Measurements from ENCODE around the gene SKA1. TPM values are rescaled to one million over a fixed set of nuclear protein-coding genes. Genes with fewer than 3 reads are reported as not detected.
A peak's percentile ranks its signal among the peaks of the same experiment; 100 is the strongest.

The SKA1 gene
- total RNA-seq, 1 donor from 2014 or later, result 0.44 TPM

DNA sequence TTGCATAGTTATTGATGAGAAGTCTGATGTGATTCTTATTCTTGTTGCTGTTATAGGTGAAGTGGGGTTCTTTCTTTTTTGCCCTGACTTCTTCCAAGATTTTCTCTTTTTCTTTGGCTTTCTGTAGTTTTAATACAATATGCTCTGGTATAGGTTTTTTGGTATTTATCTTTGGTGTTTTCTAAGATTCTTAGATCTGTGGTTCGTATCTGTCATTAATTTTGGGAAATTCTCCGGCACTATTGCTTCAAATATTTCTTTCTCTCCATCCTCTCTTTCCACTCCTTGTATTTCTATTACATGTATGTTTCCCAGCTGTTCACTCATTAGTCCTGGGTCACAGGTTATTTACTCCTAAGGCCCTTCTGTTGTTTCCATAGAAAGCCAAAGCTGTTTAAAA, 43.8 kb downstream of the SKA1 start:
- TF ChIP-seq, protein P1, sequence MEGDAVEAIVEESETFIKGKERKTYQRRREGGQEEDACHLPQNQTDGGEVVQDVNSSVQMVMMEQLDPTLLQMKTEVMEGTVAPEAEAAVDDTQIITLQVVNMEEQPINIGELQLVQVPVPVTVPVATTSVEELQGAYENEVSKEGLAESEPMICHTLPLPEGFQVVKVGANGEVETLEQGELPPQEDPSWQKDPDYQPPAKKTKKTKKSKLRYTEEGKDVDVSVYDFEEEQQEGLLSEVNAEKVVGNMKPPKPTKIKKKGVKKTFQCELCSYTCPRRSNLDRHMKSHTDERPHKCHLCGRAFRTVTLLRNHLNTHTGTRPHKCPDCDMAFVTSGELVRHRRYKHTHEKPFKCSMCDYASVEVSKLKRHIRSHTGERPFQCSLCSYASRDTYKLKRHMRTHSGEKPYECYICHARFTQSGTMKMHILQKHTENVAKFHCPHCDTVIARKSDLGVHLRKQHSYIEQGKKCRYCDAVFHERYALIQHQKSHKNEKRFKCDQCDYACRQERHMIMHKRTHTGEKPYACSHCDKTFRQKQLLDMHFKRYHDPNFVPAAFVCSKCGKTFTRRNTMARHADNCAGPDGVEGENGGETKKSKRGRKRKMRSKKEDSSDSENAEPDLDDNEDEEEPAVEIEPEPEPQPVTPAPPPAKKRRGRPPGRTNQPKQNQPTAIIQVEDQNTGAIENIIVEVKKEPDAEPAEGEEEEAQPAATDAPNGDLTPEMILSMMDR (IDR thresholded peaks at IDR 0.05; ENCODE audit: borderline replicate concordance), result no peak
- no peak for DNase-seq
- intact Hi-C loops (cut with micrococcal nuclease), result no loop called here
- Histone ChIP-seq H3K4me1 (peaks cover 19% of the 10 kb centered on the region), H3K27me3 (ENCODE audit: low read depth) (no peaks in the 10 kb centered on the region), H3K36me3 (no peaks in the 10 kb centered on the region), H3K9me3 (replicated peaks) (peaks cover 21% of the 10 kb centered on the region), H3K4me3 (no peak overlapping the region), H3K27ac (replicated peaks) (no peak overlapping the region)

DNA sequence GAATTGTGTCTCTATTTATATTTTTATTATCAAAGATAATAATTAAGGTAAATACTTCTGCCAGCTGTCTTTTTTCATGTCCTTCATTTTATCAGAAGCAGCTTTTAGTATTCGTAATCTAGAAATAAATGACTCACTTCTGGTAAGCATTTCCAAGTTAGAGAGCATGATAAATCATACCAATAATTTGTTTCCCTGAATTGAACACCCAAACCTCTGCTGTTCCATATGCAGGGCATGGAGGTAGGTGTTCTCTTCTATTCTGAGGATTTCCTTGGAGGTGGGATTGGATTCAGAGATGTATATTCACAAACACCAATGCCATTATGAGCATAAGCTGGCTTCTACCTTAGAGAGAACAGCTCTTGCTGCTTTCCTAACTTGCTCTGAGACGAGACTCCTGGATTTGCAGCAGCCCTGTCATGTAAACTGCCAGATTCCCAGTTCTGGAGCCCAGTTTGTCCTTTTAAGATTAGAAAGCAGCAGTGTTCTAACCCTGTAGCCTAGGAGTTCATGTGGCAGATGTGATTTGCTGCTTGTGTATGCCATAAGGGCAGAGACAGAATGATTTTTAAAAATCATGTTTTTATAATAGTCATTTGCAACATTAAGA, 47.5 kb downstream of the SKA1 start:
- TF ChIP-seq, protein P1 (IDR thresholded peaks at IDR 0.05; ENCODE audit: borderline replicate concordance), result no peak
- peaks cover 20% of the 10 kb centered on the region for H3K4me1 ChIP-seq
- no peak overlapping the region for H3K4me3 ChIP-seq
- peak overlapping the region; percentile 53 for H3K27ac ChIP-seq (replicated peaks)
- H3K36me3 ChIP-seq, result no peaks in the 10 kb centered on the region
- DNase-seq, result no peak
- H3K9me3 ChIP-seq (replicated peaks), result peaks cover 38% of the 10 kb centered on the region
- intact Hi-C loops (cut with micrococcal nuclease), result no loop called here
- H3K27me3 ChIP-seq (ENCODE audit: low read depth), result no peaks in the 10 kb centered on the region

GRCh38 chr18:50424877-50425690, 50.2 kb downstream of the SKA1 start:
- H3K9me3 ChIP-seq (replicated peaks), result peaks cover 16% of the 10 kb centered on the region
- peak; percentile 53 for DNase-seq
- intact Hi-C loops (cut with micrococcal nuclease), result no loop called here
- H3K36me3 ChIP-seq, result no peaks in the 10 kb centered on the region
- TF ChIP-seq, protein P1 (IDR thresholded peaks at IDR 0.05; ENCODE audit: borderline replicate concordance), result no peak
- peaks cover 20% of the 10 kb centered on the region for H3K4me1 ChIP-seq
- H3K27me3 ChIP-seq (ENCODE audit: low read depth), result no peaks in the 10 kb centered on the region
- no peak overlapping the region for H3K4me3 ChIP-seq
- peak overlapping the region; percentile 80 for H3K27ac ChIP-seq (replicated peaks)

DNA sequence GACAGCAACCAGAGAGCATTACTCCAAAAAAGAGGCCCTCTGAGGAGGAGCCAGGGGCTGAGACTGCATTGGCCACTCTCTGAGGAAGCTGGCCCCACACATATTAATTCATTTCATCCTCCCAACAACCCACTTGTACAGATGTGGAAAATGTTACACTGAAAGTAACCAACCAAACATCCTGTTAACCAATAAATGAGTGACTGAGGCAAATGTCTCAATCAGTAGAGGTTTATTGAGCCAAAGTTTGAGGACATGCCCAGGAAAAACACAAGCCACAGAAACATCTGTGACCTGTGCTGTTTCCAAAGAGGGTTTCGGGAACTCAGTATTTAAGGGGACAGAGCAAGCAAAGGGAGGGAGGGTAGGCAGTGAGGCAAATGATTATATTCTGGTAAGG, 53.0 kb downstream of the SKA1 start:
- Histone ChIP-seq H3K27me3 (ENCODE audit: low read depth) (no peaks in the 10 kb centered on the region), H3K27ac (replicated peaks) (no peak overlapping the region), H3K36me3 (no peaks in the 10 kb centered on the region), H3K4me3 (no peak overlapping the region), H3K9me3 (replicated peaks) (peaks cover 16% of the 10 kb centered on the region), H3K4me1 (peaks cover 9% of the 10 kb centered on the region)
- TF ChIP-seq, protein P1 (IDR thresholded peaks at IDR 0.05; ENCODE audit: borderline replicate concordance), result no peak
- no peak for DNase-seq
- intact Hi-C loops (cut with micrococcal nuclease), result no loop called here

GRCh38 chr18:50428531-50429206, 53.8 kb downstream of the SKA1 start:
- H3K4me1 ChIP-seq, result peaks cover under 1% of the 10 kb centered on the region
- TF ChIP-seq, protein P1 (IDR thresholded peaks at IDR 0.05; ENCODE audit: borderline replicate concordance), result no peak
- H3K9me3 ChIP-seq (replicated peaks), result peaks cover 16% of the 10 kb centered on the region
- intact Hi-C loops (cut with micrococcal nuclease), result no loop called here
- no peaks in the 10 kb centered on the region for H3K36me3 ChIP-seq
- no peak overlapping the region for H3K4me3 ChIP-seq
- H3K27me3 ChIP-seq (ENCODE audit: low read depth), result no peaks in the 10 kb centered on the region
- DNase-seq, result no peak
- no peak overlapping the region for H3K27ac ChIP-seq (replicated peaks)
